DND-41 (cell line): Measurements from ENCODE around the gene IL37.
"Not testable (repeated sequence)": the region's sequence is repeated elsewhere in the genome, so short reads cannot be mapped to it uniquely, and the experiment has no call there.

ENCODE experiments used
- ATAC-seq: fragments of 200-7000 bp; cut with Tn5 transposase; 3 replicates; pipeline ENCODE4 v1.9.1; 2021; ENCODE audit warnings: low read depth; ENCODE audit not compliant: insufficient read depth
- DNase-seq: peaks from one replicate; pipeline ENCODE4 v3.0.0-alpha.2; 2020
- H2AFZ ChIP-seq: 2 replicates; pipeline ENCODE4 v1.6.0; 2012; ENCODE audit warnings: low read depth, low read length
- H3K27ac ChIP-seq: 2 replicates; pipeline ENCODE4 v1.5.1; 2012; ENCODE audit warnings: low read length, inconsistent platforms
- H3K27me3 ChIP-seq: fragments of 200-600 bp; sonication (generic); 2 replicates; pipeline ENCODE4 v1.6.0; 2012; ENCODE audit warnings: low read length, mild to moderate bottlenecking, inconsistent platforms; ENCODE audit not compliant: insufficient read depth, poor library complexity
- H3K36me3 ChIP-seq: 2 replicates; pipeline ENCODE4 v1.5.1; 2012; ENCODE audit warnings: low read length, inconsistent platforms; ENCODE audit not compliant: insufficient read depth
- H3K4me1 ChIP-seq: 2 replicates; pipeline ENCODE4 v1.5.1; 2012; ENCODE audit warnings: mild to moderate bottlenecking, low read length; ENCODE audit not compliant: insufficient read depth
- H3K4me2 ChIP-seq: 2 replicates; pipeline ENCODE4 v1.6.0; 2012; ENCODE audit warnings: mild to moderate bottlenecking, moderate library complexity, low read length, inconsistent platforms; ENCODE audit not compliant: insufficient read depth
- H3K4me3 ChIP-seq, 2 experiments: fragments of 200-600 bp in 1 of 2; shearing (Covaris generic) in 1 of 2; 2 replicates each; pipeline ENCODE4 v1.5.1; 2012 to 2016; ENCODE audit warnings: inconsistent platforms in 2 of 2, low read length in 2 of 2, mild to moderate bottlenecking in 2 of 2, low read depth in 1 of 2, moderate library complexity in 1 of 2
- H3K79me2 ChIP-seq: 2 replicates; pipeline ENCODE4 v1.6.0; 2012; ENCODE audit warnings: low read length, inconsistent platforms; ENCODE audit not compliant: insufficient read depth
- H3K9ac ChIP-seq: 2 replicates; pipeline ENCODE4 v1.6.0; 2012; ENCODE audit warnings: low read depth, mild to moderate bottlenecking, inconsistent platforms, low read length, moderate library complexity
- H3K9me3 ChIP-seq: 2 replicates; pipeline ENCODE4 v1.5.1; 2012; ENCODE audit warnings: low read length, moderate library complexity, mild to moderate bottlenecking, inconsistent platforms; ENCODE audit not compliant: insufficient read depth, severe bottlenecking
- H4K20me1 ChIP-seq: 2 replicates; pipeline ENCODE4 v1.6.0; 2012; ENCODE audit warnings: low read length; ENCODE audit not compliant: insufficient read depth
- EZH2 ChIP-seq: IDR thresholded peaks from 3 replicates; pipeline ENCODE4 v1.6.1; 2012; ENCODE audit warnings: borderline replicate concordance, low read depth, mild to moderate bottlenecking, moderate library complexity, low read length, inconsistent platforms; ENCODE audit not compliant: severe bottlenecking
- TF ChIP-seq, protein P1 (sequence below): IDR thresholded peaks from 2 replicates; pipeline ENCODE4 v1.5.1; 2012; ENCODE audit warnings: borderline replicate concordance, low read length, moderate library complexity, mild to moderate bottlenecking; ENCODE audit not compliant: poor library complexity, severe bottlenecking; ENCODE audit errors: extremely low read depth

The IL37 gene

DNA sequence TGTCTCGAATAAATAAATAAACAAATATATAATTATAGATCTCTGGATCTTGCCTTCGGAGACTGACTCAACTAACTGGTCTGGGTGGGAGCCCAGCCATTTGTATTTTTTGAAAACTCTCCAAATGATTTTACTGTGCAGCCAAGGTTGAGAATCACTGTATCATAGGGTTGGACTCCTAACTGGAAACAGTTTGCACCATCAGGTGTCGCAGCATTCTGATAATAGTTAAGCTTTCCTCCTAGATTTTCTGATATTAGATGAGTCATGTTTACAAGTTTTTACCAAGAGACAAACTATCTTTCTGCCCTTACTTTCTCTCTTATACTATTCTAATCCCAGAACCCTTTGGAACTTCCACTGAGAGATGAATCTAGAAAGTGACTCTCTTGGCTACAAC, 16.8 kb downstream of the IL37 start:
- Histone ChIP-seq H3K9me3 (no peaks in the 10 kb centered on the region), H3K36me3 (no peaks in the 10 kb centered on the region), H3K9ac (no peak overlapping the region), H3K4me3 (no peak overlapping the region), H2AFZ (no peak overlapping the region), H3K27me3 (peaks cover 8% of the 10 kb centered on the region), H3K4me2 (no peak overlapping the region), H3K27ac (no peak overlapping the region), H3K79me2 (no peaks in the 10 kb centered on the region), H4K20me1 (no peaks in the 10 kb centered on the region), H3K4me1 (no peaks in the 10 kb centered on the region)
- no peak for TF ChIP-seq EZH2
- TF ChIP-seq, protein P1, sequence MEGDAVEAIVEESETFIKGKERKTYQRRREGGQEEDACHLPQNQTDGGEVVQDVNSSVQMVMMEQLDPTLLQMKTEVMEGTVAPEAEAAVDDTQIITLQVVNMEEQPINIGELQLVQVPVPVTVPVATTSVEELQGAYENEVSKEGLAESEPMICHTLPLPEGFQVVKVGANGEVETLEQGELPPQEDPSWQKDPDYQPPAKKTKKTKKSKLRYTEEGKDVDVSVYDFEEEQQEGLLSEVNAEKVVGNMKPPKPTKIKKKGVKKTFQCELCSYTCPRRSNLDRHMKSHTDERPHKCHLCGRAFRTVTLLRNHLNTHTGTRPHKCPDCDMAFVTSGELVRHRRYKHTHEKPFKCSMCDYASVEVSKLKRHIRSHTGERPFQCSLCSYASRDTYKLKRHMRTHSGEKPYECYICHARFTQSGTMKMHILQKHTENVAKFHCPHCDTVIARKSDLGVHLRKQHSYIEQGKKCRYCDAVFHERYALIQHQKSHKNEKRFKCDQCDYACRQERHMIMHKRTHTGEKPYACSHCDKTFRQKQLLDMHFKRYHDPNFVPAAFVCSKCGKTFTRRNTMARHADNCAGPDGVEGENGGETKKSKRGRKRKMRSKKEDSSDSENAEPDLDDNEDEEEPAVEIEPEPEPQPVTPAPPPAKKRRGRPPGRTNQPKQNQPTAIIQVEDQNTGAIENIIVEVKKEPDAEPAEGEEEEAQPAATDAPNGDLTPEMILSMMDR: no peak
- DNase-seq: no peak
- no peak for ATAC-seq

DNA sequence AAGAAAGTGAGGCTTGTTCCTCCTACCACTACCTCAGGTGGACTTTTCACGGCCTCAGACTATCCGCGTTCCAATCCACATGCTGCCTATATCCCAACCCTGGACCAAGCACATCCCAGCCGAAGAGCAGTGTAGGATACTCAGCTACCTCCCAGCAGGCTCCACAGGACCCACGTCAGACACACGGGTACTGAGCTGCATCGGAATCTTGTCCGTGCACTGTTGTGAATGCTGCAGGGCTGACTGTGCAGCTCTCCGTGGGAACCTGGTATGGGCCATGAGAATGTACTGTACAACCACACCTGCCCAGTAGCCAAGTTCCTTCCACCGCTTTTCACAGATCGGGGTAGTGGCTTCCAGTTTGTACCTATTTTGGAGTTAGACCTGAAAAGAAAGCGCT, 22.3 kb downstream of the IL37 start:
- Histone ChIP-seq H3K79me2 (no peaks in the 10 kb centered on the region), H3K9me3 (no peaks in the 10 kb centered on the region), H3K27ac (no peak overlapping the region), H2AFZ (no peak overlapping the region), H3K4me3 (no peak overlapping the region), H4K20me1 (no peaks in the 10 kb centered on the region), H3K4me2 (no peak overlapping the region), H3K4me1 (no peaks in the 10 kb centered on the region), H3K27me3 (peaks cover 7% of the 10 kb centered on the region), H3K36me3 (no peaks in the 10 kb centered on the region), H3K9ac (no peak overlapping the region)
- TF ChIP-seq, protein P1: no peak
- no peak for TF ChIP-seq EZH2
- ATAC-seq (no peak), DNase-seq (no peak)

DNA sequence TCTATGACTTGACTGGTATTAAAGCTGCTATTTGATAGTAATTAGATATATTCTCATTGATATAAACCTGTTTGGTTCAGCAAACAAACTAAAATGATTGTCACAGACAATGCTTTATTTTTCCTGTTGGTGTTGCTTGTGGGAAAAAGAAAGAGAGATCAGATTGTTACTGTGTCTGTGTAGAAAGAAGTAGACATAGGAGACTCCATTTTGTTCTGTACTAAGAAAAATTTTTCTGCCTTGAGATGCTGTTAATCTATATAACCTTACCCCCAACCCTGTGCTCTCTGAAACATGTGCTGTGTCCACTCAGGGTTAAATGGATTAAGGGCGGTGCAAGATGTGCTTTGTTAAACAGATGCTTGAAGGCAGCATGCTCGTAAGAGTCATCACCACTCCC, 23.2 kb downstream of the IL37 start:
- H3K9me3 ChIP-seq, H3K36me3 ChIP-seq, H3K27me3 ChIP-seq, H3K79me2 ChIP-seq, H3K9ac ChIP-seq, ATAC-seq, H2AFZ ChIP-seq, H3K4me2 ChIP-seq, H4K20me1 ChIP-seq, H3K27ac ChIP-seq, DNase-seq, H3K4me1 ChIP-seq, H3K4me3 ChIP-seq: not testable (repeated sequence)

DNA sequence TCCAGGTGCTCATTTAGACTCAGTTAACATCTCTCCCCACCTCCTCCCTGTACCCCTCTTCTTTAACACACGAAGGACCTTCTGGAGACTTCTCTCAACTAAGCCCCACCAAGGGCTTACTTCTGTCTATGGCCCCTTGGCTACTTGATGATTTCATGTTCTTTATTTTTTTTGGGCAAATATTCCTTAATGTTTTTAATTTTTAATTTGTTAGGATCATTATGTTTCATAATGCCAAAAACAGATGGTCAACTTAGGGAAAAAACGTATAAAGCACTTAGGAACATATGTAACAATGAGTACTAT, 25.9 kb downstream of the IL37 start:
- TF ChIP-seq EZH2: no peak
- TF ChIP-seq, protein P1: no peak
- Histone ChIP-seq H3K27me3 (peaks cover 7% of the 10 kb centered on the region), H3K9me3 (no peaks in the 10 kb centered on the region), H2AFZ (no peak overlapping the region), H3K9ac (no peak overlapping the region), H3K4me2 (no peak overlapping the region), H3K36me3 (no peaks in the 10 kb centered on the region), H3K27ac (no peak overlapping the region), H4K20me1 (no peaks in the 10 kb centered on the region), H3K4me3 (no peak overlapping the region), H3K4me1 (no peaks in the 10 kb centered on the region), H3K79me2 (no peaks in the 10 kb centered on the region)
- ATAC-seq: no peak
- no peak for DNase-seq
